ENCODE measurements around the gene KCNQ1OT1. TPM values are rescaled to one million over a fixed set of nuclear protein-coding genes. Genes with fewer than 3 reads are reported as not detected.

KCNQ1OT1 gene
- total and polyA plus RNA-seq, 2 of the 4 experiments (the other 2 are of a cell fraction): 0.14 to 2.0 TPM

DNA sequence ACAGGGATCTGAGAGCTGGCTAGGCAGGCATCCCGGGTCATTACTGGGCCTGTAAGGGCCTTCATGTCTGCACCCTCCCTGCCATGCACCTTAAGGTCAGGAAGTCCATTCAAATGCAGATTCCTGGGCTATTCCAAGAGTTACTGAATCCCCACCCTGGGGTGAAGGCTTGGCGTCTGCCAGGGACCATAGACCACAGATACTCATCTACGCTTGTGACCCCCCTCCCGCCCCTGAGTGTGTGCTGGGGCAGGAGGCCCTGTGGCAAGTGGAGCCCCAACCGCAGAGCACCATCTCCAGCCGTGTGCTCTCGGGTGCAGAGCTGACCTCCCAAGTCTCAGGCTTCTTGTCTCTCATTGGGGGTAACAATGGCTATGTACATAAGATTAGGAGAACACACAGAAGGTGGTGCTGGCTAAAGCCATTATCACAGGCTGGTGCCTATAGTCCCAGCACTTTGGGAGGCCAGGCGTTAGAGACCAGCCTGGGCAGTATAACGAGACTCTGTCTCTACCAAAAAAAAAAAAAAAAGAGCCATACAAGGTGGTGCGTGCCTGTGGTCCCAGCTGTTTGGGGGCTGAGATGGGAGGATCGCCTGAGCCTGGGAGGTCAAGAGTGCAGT, 19.1 kb upstream of the KCNQ1OT1 start:
- H2BK20ac ChIP-seq (ENCODE audit: low read depth, low read length): no peak overlapping the region
- no peak overlapping the region for H3K4me2 ChIP-seq (ENCODE audit: low read depth, low read length)
- H3K18ac ChIP-seq (ENCODE audit: low read depth, low read length): no peak overlapping the region
- H3K9ac ChIP-seq (ENCODE audit: low read depth, low read length): no peak overlapping the region
- H3K27ac ChIP-seq (ENCODE audit: insufficient read depth, low read length): no peak overlapping the region
- intact Hi-C loops (cut with micrococcal nuclease) (no loop called here), in situ Hi-C loops (cut with MboI; ENCODE audit: low sequenced_read_pairs) (no loop called here), dilution Hi-C loops (cut with HindIII; ENCODE audit: low sequenced_read_pairs, unreplicated experiment) (no loop called here)
- H2BK5ac ChIP-seq (ENCODE audit: low read depth, low read length, poor library complexity, severe bottlenecking): no peak overlapping the region
- BruUV-seq (replicated peaks): no TSS peak
- H4K5ac ChIP-seq (ENCODE audit: low read depth, low read length): no peak overlapping the region
- no peak overlapping the region for H2AK5ac ChIP-seq (ENCODE audit: low read depth, low read length)
- no peak for ATAC-seq (ENCODE audit: low read depth)
- H3K14ac ChIP-seq (replicated peaks; ENCODE audit: low read depth, low read length): no peak overlapping the region
- no peak overlapping the region for H3K4me3 ChIP-seq (ENCODE audit: insufficient read depth, low read depth, low read length)
- TF ChIP-seq, protein P1, sequence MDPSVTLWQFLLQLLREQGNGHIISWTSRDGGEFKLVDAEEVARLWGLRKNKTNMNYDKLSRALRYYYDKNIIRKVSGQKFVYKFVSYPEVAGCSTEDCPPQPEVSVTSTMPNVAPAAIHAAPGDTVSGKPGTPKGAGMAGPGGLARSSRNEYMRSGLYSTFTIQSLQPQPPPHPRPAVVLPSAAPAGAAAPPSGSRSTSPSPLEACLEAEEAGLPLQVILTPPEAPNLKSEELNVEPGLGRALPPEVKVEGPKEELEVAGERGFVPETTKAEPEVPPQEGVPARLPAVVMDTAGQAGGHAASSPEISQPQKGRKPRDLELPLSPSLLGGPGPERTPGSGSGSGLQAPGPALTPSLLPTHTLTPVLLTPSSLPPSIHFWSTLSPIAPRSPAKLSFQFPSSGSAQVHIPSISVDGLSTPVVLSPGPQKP (IDR thresholded peaks at IDR 0.05; ENCODE audit: borderline replicate concordance, low read depth, low read length): no peak
- no peak for TF ChIP-seq POLR2A (IDR thresholded peaks at IDR 0.05; ENCODE audit: low read depth, low read length)
- no peak for TF ChIP-seq SMC3 (IDR thresholded peaks at IDR 0.05; ENCODE audit: low read depth, low read length)
- no peak for TF ChIP-seq NFE2L2 (IDR thresholded peaks at IDR 0.05; ENCODE audit: low read depth, low read length)
- no peak for TF ChIP-seq BHLHE40 (IDR thresholded peaks at IDR 0.05; ENCODE audit: low read depth, low read length)
- no peak for TF ChIP-seq MAZ (IDR thresholded peaks at IDR 0.05; ENCODE audit: borderline replicate concordance, low read depth, low read length)
- no peak for TF ChIP-seq RFX5 (IDR thresholded peaks at IDR 0.05; ENCODE audit: low read depth, low read length)
- no peak for TF ChIP-seq MAFK (IDR thresholded peaks at IDR 0.05; ENCODE audit: low read depth, low read length)
- no peak for TF ChIP-seq RAD21 (IDR thresholded peaks at IDR 0.05; ENCODE audit: low read length)
- no peak for TF ChIP-seq MXI1 (IDR thresholded peaks at IDR 0.05; ENCODE audit: borderline replicate concordance, low read depth, low read length)
- TF ChIP-seq USF2 (IDR thresholded peaks at IDR 0.05; ENCODE audit: low read depth, low read length): no peak
- TF ChIP-seq RCOR1 (IDR thresholded peaks at IDR 0.05; ENCODE audit: insufficient replicate concordance, low read length): no peak
- TF ChIP-seq CEBPB (IDR thresholded peaks at IDR 0.05; ENCODE audit: low read depth, low read length): no peak
- no peak for TF ChIP-seq FOS (IDR thresholded peaks at IDR 0.05; ENCODE audit: low read depth, low read length)
- TF ChIP-seq, protein P2, sequence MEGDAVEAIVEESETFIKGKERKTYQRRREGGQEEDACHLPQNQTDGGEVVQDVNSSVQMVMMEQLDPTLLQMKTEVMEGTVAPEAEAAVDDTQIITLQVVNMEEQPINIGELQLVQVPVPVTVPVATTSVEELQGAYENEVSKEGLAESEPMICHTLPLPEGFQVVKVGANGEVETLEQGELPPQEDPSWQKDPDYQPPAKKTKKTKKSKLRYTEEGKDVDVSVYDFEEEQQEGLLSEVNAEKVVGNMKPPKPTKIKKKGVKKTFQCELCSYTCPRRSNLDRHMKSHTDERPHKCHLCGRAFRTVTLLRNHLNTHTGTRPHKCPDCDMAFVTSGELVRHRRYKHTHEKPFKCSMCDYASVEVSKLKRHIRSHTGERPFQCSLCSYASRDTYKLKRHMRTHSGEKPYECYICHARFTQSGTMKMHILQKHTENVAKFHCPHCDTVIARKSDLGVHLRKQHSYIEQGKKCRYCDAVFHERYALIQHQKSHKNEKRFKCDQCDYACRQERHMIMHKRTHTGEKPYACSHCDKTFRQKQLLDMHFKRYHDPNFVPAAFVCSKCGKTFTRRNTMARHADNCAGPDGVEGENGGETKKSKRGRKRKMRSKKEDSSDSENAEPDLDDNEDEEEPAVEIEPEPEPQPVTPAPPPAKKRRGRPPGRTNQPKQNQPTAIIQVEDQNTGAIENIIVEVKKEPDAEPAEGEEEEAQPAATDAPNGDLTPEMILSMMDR (conservative IDR thresholded peaks at IDR 0.05; ENCODE audit: low read depth, low read length): no peak
- H3K36me3 ChIP-seq (ENCODE audit: control insufficient read depth, insufficient read depth, low read length): no peaks in the 10 kb centered on the region
- no peak overlapping the region for H2AK9ac ChIP-seq (replicated peaks; ENCODE audit: low read depth, low read length, poor library complexity)
- H4K8ac ChIP-seq (ENCODE audit: low read depth in 2 of 2, low read length in 2 of 2): no peak overlapping the region
- ChIA-PET CTCF (no interaction called here), POLR2A (ENCODE audit: unreplicated experiment) (no interaction called here)
- H4K91ac ChIP-seq (ENCODE audit: insufficient read depth, low read depth, low read length): no peak overlapping the region
- H3K4ac ChIP-seq (ENCODE audit: low read depth, low read length): no peak overlapping the region
- no peak overlapping the region for H2BK15ac ChIP-seq (ENCODE audit: low read depth, low read length)
- H3K56ac ChIP-seq (ENCODE audit: extremely low read depth, insufficient read depth, low read length): no peak overlapping the region
- no peaks in the 10 kb centered on the region for H3K79me1 ChIP-seq (ENCODE audit: low read depth in 1 of 2, low read length in 2 of 2)
- no peak overlapping the region for H2BK120ac ChIP-seq (ENCODE audit: low read depth, low read length)
- H3K9me3 ChIP-seq (ENCODE audit: control insufficient read depth, insufficient read depth, low read length): no peaks in the 10 kb centered on the region
- 80% methylated on average over 1 of the region's 11 CpGs; no CpG with 5 or more reads in 1 of the 2 experiments for WGBS, 2 experiments (ENCODE audit: extremely low coverage in 2 of 2, insufficient read length in 1 of 2)
- H3K27me3 ChIP-seq (ENCODE audit: control insufficient read depth, insufficient read depth, low read length): peaks cover 67% of the 10 kb centered on the region
- no peaks in the 10 kb centered on the region for H4K20me1 ChIP-seq (ENCODE audit: insufficient read depth, low read length)
- no peak overlapping the region for H3K23ac ChIP-seq (ENCODE audit: low read depth, low read length)
- no peaks in the 10 kb centered on the region for H3K9me1 ChIP-seq (ENCODE audit: insufficient read depth, low read length)
- no peak overlapping the region for H2AFZ ChIP-seq (replicated peaks; ENCODE audit: low read length, poor library complexity)
- no peak for DNase-seq
- no peaks in the 10 kb centered on the region for H3K4me1 ChIP-seq (ENCODE audit: control insufficient read depth, insufficient read depth, low read length)
